Prostate gland (tissue), 2 donors: ENCODE measurements around the gene ATP7B.

Experiments
- POLR2A ChIP-seq: fragments of 450-650 bp; IDR thresholded peaks from one replicate; pipeline ENCODE4 v1.6.1; 2016; ENCODE audit warnings: antibody characterized with exemption, mild to moderate bottlenecking
- POLR2AphosphoS5 ChIP-seq: sonication (generic); formaldehyde crosslinking; IDR thresholded peaks from one replicate; pipeline ENCODE4 v1.6.1; 2017; ENCODE audit warnings: antibody characterized with exemption
- TF ChIP-seq, protein P1 (sequence below), 4 experiments: fragments of 200-600 bp in 2 of 4; fragments of 450-650 bp in 2 of 4; sonication (generic) in 2 of 4; IDR thresholded peaks; 1 replicate in 3 of 4; 2 replicates in 1 of 4; pipeline ENCODE4 v1.5.1; 2016 to 2019; ENCODE audit warnings: antibody characterized with exemption in 4 of 4, mild to moderate bottlenecking in 2 of 4, moderate library complexity in 2 of 4

DNA sequence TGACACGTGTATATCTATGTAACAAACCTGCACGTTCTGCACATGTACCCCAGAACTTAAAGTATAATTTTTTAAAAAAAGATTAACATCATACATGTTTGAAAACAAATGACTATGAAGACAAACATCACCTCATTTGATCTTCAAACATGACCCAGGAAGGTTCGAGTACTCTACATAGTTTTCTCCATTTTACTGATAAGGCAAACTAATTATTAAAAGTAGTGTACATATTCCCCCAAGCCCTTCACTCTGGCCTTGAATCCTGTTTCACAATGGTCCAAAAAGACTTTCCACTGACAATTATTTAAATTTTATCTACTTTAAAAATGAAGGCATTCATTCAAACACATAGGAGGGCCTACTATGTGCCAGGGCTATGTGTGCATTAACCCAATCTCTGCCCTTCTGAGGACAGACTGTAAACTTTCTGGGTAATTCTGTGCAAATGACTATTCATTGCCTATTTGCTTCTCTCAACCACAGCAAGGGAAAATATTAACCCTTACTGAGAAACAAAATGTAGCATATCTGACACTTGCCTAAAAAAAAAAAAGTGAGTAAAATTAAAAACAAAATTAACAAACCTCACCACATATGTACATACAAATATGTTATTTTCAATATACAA lies 22.1 kb downstream of the ATP7B start:
- TF ChIP-seq, protein P1, sequence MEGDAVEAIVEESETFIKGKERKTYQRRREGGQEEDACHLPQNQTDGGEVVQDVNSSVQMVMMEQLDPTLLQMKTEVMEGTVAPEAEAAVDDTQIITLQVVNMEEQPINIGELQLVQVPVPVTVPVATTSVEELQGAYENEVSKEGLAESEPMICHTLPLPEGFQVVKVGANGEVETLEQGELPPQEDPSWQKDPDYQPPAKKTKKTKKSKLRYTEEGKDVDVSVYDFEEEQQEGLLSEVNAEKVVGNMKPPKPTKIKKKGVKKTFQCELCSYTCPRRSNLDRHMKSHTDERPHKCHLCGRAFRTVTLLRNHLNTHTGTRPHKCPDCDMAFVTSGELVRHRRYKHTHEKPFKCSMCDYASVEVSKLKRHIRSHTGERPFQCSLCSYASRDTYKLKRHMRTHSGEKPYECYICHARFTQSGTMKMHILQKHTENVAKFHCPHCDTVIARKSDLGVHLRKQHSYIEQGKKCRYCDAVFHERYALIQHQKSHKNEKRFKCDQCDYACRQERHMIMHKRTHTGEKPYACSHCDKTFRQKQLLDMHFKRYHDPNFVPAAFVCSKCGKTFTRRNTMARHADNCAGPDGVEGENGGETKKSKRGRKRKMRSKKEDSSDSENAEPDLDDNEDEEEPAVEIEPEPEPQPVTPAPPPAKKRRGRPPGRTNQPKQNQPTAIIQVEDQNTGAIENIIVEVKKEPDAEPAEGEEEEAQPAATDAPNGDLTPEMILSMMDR (IDR thresholded peaks at IDR 0.05): no peak
- TF ChIP-seq POLR2A (no peak), POLR2AphosphoS5 (no peak)
